Esophagus squamous epithelium (tissue), 5 donors: ENCODE results near the gene MS4A10. TPM values are rescaled to one million over a fixed set of nuclear protein-coding genes. Genes with fewer than 3 reads are reported as not detected.

Experiments
- DNase-seq: peaks from one replicate; lab custom pipeline; 2025; lab: John Stamatoyannopoulos, UW
- H3K27ac ChIP-seq, 4 donors: fragments of 200-600 bp; sonication (generic); one replicate each; pipeline ENCODE4 v1.5.1; 2016 to 2019; ENCODE audit warnings: mild to moderate bottlenecking in 1 of 4
- H3K27me3 ChIP-seq, 4 donors: fragments of 200-600 bp; sonication (generic); 1 replicate in 3 of 4; 2 replicates in 1 of 4; pipeline versions ENCODE4 v1.5.1 to v1.6.0; 2017 to 2021; ENCODE audit warnings: antibody characterized with exemption in 1 of 4
- H3K36me3 ChIP-seq, 3 donors: fragments of 200-600 bp; sonication (generic); one replicate each; pipeline ENCODE4 v1.5.1; 2016 to 2019
- H3K4me1 ChIP-seq, 3 donors: fragments of 200-600 bp; sonication (generic); one replicate each; pipeline ENCODE4 v1.5.1; 2017 to 2019
- H3K4me3 ChIP-seq, 4 donors: fragments of 200-600 bp; sonication (generic); 1 replicate in 3 of 4; 2 replicates in 1 of 4; pipeline ENCODE4 v1.5.1; 2016 to 2019; ENCODE audit warnings: mild to moderate bottlenecking in 2 of 4, moderate library complexity in 1 of 4
- H3K9me3 ChIP-seq, 3 donors: fragments of 200-600 bp; sonication (generic); one replicate each; pipeline ENCODE4 v1.5.1; 2016 to 2019
- CTCF ChIP-seq, 6 experiments: fragments of 450-650 bp in 4 of 6; fragments of 200-600 bp in 2 of 6; sonication (generic) in 2 of 6; IDR thresholded peaks; one replicate each; pipeline ENCODE4 v1.5.1; 2016 to 2019; ENCODE audit warnings: antibody characterized with exemption in 6 of 6, mild to moderate bottlenecking in 4 of 6, moderate library complexity in 4 of 6
- POLR2A ChIP-seq, 4 donors: fragments of 450-650 bp; IDR thresholded peaks; one replicate each; pipeline ENCODE4 v1.6.1; 2017; ENCODE audit warnings: antibody characterized with exemption in 4 of 4, mild to moderate bottlenecking in 4 of 4, moderate library complexity in 3 of 4
- WGBS, 2 donors: methylation state at CpG; one replicate each; pipeline ENCODE4 v1.1.5; 2018; 5-methylcytosine and 5-hydroxymethylcytosine counted together
- intact Hi-C: fragments of 100-400 bp; cut with DNase I; formaldehyde crosslinking; loops from one replicate; pipeline ENCODE4 v1.15.0; 2022
- total RNA-seq, 4 donors: library from RNA; depleted of rRNA; stranded (reverse); fragments of >200 nt; gene quantifications; one replicate each; pipeline ENCODE4 v1.1.0, GENCODE V29; 2016
- donor health status: DM: yes; HTN: yes; CAD: no.

The MS4A10 gene
- total RNA-seq, 4 donors from 2014 or later: not detected

- peaks cover 0 to 6% (median 0%) of the 10 kb centered on the region in 3 donors for H3K4me1 ChIP-seq
- intact Hi-C loops: no loop called here
- no peak for TF ChIP-seq POLR2A (IDR thresholded peaks at IDR 0.05)
- no peak for TF ChIP-seq CTCF (IDR thresholded peaks at IDR 0.05)
- H3K9me3 ChIP-seq: no peaks in the 10 kb centered on the region
- no peak for DNase-seq
- 80% methylated on average over 3 of the region's 8 CpGs; no CpG with 5 or more reads in 1 of the 2 donors for WGBS, 2 donors
- peaks cover 0 to 13% (median 0%) of the 10 kb centered on the region in 4 donors for H3K27me3 ChIP-seq
- no peak overlapping the region for H3K4me3 ChIP-seq
- H3K27ac ChIP-seq: no peak overlapping the region
- no peaks in the 10 kb centered on the region for H3K36me3 ChIP-seq
Observed at GRCh38 chr11:60810569-60810968, 25.4 kb downstream of the MS4A10 start.

GRCh38 chr11:60813324-60813723 lies 28.2 kb downstream of the MS4A10 start:
- Histone ChIP-seq H3K4me3 (no peak overlapping the region), H3K27ac (no peak overlapping the region), H3K4me1 (peaks cover 0 to 6% (median 0%) of the 10 kb centered on the region in 3 donors), H3K27me3 (peaks cover 0 to 13% (median 0%) of the 10 kb centered on the region in 4 donors), H3K36me3 (no peaks in the 10 kb centered on the region), H3K9me3 (peaks cover 0 to 13% (median 12%) of the 10 kb centered on the region in 3 donors)
- intact Hi-C loops: no loop called here
- WGBS, 2 donors: 90 to 100% methylated on average over 1 of the region's 1 CpG
- no peak for DNase-seq
- no peak for TF ChIP-seq POLR2A (IDR thresholded peaks at IDR 0.05)
- TF ChIP-seq CTCF (IDR thresholded peaks at IDR 0.05): no peak

- H3K36me3 ChIP-seq: no peaks in the 10 kb centered on the region
- H3K9me3 ChIP-seq: peaks cover 0 to 13% (median 12%) of the 10 kb centered on the region in 3 donors
- peaks cover 0 to 13% (median 0%) of the 10 kb centered on the region in 4 donors for H3K27me3 ChIP-seq
- intact Hi-C loops: no loop called here
- WGBS, 2 donors: 79 to 83% methylated on average over 2 of the region's 2 CpGs
- DNase-seq: no peak
- H3K4me3 ChIP-seq: no peak overlapping the region
- H3K4me1 ChIP-seq: peaks cover 0 to 6% (median 0%) of the 10 kb centered on the region in 3 donors
- TF ChIP-seq CTCF (IDR thresholded peaks at IDR 0.05) (no peak), POLR2A (IDR thresholded peaks at IDR 0.05) (no peak)
- no peak overlapping the region for H3K27ac ChIP-seq
Observed at GRCh38 chr11:60814112-60814511, 29.0 kb downstream of the MS4A10 start.

- intact Hi-C loops: no loop called here
- no peak for TF ChIP-seq POLR2A (IDR thresholded peaks at IDR 0.05)
- TF ChIP-seq CTCF (IDR thresholded peaks at IDR 0.05): no peak
- Histone ChIP-seq H3K27ac (no peak overlapping the region), H3K36me3 (no peaks in the 10 kb centered on the region), H3K27me3 (no peaks in the 10 kb centered on the region), H3K9me3 (peaks cover 0 to 13% (median 12%) of the 10 kb centered on the region in 3 donors), H3K4me1 (no peaks in the 10 kb centered on the region), H3K4me3 (no peak overlapping the region)
- 72 to 100% methylated on average over 2 of the region's 2 CpGs for WGBS, 2 donors
- no peak for DNase-seq
Observed at GRCh38 chr11:60816590-60817157, 31.5 kb downstream of the MS4A10 start.

GRCh38 chr11:60818057-60818456 lies 32.9 kb downstream of the MS4A10 start:
- peaks cover 0 to 13% (median 12%) of the 10 kb centered on the region in 3 donors for H3K9me3 ChIP-seq
- no peak overlapping the region for H3K27ac ChIP-seq
- WGBS, 2 donors: 82% methylated on average over 4 of the region's 4 CpGs
- H3K27me3 ChIP-seq: no peaks in the 10 kb centered on the region
- no peak for DNase-seq
- H3K4me3 ChIP-seq: no peak overlapping the region
- H3K36me3 ChIP-seq: no peaks in the 10 kb centered on the region
- no peaks in the 10 kb centered on the region for H3K4me1 ChIP-seq
- intact Hi-C loops: no loop called here
- TF ChIP-seq CTCF (IDR thresholded peaks at IDR 0.05) (no peak), POLR2A (IDR thresholded peaks at IDR 0.05) (no peak)
